ENCODE results near the gene KCNJ14.

Gene KCNJ14

DNA sequence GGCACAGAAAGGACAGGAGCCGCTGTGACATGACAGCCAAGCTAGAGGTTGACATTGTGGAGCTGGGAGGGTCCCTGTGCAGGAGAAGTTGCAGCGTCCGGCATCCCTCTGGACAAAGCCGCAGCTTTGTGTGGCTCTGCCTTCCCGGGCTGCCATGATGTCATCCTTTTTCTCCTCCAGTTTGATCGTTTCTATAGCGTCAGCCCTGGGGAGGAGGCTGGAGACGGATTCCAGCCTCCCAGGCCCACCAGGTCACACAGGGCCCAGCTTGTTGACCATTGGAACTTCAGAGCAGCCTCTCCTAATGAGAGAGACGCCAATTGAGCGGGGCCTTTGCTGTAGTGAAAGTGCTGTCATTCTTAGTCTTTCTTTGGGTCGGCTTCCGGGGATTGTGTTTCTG is 3.8 kb upstream of the KCNJ14 start:
- TF ChIP-seq, protein P1, sequence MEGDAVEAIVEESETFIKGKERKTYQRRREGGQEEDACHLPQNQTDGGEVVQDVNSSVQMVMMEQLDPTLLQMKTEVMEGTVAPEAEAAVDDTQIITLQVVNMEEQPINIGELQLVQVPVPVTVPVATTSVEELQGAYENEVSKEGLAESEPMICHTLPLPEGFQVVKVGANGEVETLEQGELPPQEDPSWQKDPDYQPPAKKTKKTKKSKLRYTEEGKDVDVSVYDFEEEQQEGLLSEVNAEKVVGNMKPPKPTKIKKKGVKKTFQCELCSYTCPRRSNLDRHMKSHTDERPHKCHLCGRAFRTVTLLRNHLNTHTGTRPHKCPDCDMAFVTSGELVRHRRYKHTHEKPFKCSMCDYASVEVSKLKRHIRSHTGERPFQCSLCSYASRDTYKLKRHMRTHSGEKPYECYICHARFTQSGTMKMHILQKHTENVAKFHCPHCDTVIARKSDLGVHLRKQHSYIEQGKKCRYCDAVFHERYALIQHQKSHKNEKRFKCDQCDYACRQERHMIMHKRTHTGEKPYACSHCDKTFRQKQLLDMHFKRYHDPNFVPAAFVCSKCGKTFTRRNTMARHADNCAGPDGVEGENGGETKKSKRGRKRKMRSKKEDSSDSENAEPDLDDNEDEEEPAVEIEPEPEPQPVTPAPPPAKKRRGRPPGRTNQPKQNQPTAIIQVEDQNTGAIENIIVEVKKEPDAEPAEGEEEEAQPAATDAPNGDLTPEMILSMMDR (IDR thresholded peaks at IDR 0.05; ENCODE audit: low read depth, low read length, missing control alignments), result no peak
- no peak for DNase-seq (ENCODE audit: low read depth)
- no peak overlapping the region for H3K4me3 ChIP-seq (ENCODE audit: low read depth, low read length)

- DNase-seq (ENCODE audit: low read depth), result no peak
- no peak overlapping the region for H3K4me3 ChIP-seq (ENCODE audit: low read depth, low read length)
- TF ChIP-seq, protein P1 (IDR thresholded peaks at IDR 0.05; ENCODE audit: low read depth, low read length, missing control alignments), result no peak
Measured at GRCh38 chr19:48452289-48453190, 2.8 kb upstream of the KCNJ14 start.

DNA sequence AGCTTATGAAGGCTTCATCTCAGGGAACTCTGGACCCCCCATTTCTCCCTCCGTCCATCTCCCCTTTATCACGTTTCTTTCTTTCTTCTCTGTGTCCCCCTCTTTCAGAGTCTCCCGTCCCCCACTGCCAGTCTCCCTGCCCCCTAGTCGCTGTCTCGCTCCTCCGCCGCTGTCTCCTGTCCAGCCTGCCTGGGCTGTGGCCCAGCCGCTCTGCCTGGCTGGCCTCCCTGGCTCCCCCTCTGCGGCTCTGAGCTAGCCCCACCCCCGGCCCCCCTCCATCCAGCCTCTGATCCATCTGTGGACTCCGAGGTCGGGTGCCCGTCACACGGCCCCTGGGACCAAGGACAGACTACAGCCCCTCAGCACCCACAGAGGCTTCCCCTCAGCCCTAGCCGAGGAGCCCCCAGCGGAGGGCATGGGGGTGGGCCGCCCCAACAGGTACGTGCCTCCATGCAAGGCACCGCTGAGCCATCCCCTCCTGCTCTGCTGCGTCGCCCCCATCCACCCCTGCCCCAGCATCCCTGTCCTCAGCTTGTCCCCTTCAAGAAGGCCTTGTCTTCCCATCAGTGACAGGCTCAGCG is 1.1 kb upstream of the KCNJ14 start:
- TF ChIP-seq, protein P1 (IDR thresholded peaks at IDR 0.05; ENCODE audit: low read depth, low read length, missing control alignments), result no peak
- H3K4me3 ChIP-seq (ENCODE audit: low read depth, low read length), result no peak overlapping the region
- DNase-seq (ENCODE audit: low read depth), result no peak

- DNase-seq (ENCODE audit: low read depth), result no peak
Measured at GRCh38 chr19:48455908-48456562, 661 bp downstream of the KCNJ14 start.

GRCh38 chr19:48456864-48457263 is 1.5 kb downstream of the KCNJ14 start:
- no peak for DNase-seq (ENCODE audit: low read depth)
- H3K4me3 ChIP-seq (ENCODE audit: low read depth, low read length), result no peak overlapping the region
- TF ChIP-seq, protein P1 (IDR thresholded peaks at IDR 0.05; ENCODE audit: low read depth, low read length, missing control alignments), result no peak

More at GRCh38 chr19:48455908-48456562, 661 bp downstream of the KCNJ14 start:
- TF ChIP-seq, protein P1 (IDR thresholded peaks at IDR 0.05; ENCODE audit: low read depth, low read length, missing control alignments), result no peak
- no peak overlapping the region for H3K4me3 ChIP-seq (ENCODE audit: low read depth, low read length)

DNA sequence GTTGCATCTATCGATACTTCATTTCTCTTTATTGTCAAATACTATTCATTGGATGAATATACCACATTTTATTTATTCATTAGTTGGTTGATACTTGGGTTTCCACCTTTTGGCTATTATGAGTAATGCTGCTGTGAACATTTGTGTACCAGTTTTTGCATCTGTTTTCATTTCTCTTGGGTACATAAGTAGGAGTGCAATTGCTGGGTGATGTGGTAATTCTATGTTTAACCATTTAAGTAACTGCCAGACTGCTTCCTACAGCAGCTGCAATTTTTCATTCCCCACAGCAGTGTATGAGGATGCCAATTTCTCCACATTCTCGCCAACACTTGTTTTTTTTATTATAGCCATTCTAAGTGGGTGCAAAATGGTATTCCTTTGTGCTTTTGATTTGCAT is 2.6 kb downstream of the KCNJ14 start:
- TF ChIP-seq, protein P1 (IDR thresholded peaks at IDR 0.05; ENCODE audit: low read depth, low read length, missing control alignments), result no peak
- H3K4me3 ChIP-seq (ENCODE audit: low read depth, low read length), result no peak overlapping the region
- DNase-seq (ENCODE audit: low read depth), result no peak
